ENCODE results near the gene TMEM40. TPM values are rescaled to one million over a fixed set of nuclear protein-coding genes. Genes with fewer than 3 reads are reported as not detected.

Gene TMEM40
- total and polyA plus RNA-seq, 9 of the 15 experiments (the other 6 are each of a cell fraction or from before 2014, with no cell fraction given) = 0.11 to 0.31 (median 0.14) TPM; not detected in 6

- TF ChIP-seq NCOA2 (IDR thresholded peaks at IDR 0.05; ENCODE audit: partially characterized antibody in 2 of 2) (no peak), ERF (CRISPR knock-in tag; IDR thresholded peaks at IDR 0.05) (no peak), GTF2F1 (IDR thresholded peaks at IDR 0.05; ENCODE audit: low read depth, low read length) (no peak), ZBTB17 (CRISPR knock-in tag; IDR thresholded peaks at IDR 0.05) (no peak), TOE1 (IDR thresholded peaks at IDR 0.05; ENCODE audit: borderline replicate concordance) (no peak), TOE1 (CRISPR knock-in tag; IDR thresholded peaks at IDR 0.05; ENCODE audit: borderline replicate concordance, low read depth) (no peak), ZNF445 (CRISPR knock-in tag; IDR thresholded peaks at IDR 0.05; ENCODE audit: low read depth) (no peak), RUNX1 (IDR thresholded peaks at IDR 0.05; ENCODE audit: low read depth) (no peak), GATAD2B (IDR thresholded peaks at IDR 0.05; ENCODE audit: borderline replicate concordance) (no peak; the same call in 1 of the 2 replicates), CAMTA2 (CRISPR knock-in tag; conservative IDR thresholded peaks at IDR 0.05) (no peak), MTA2 (IDR thresholded peaks at IDR 0.05; ENCODE audit: low read depth) (no peak), ZNF609 (CRISPR knock-in tag; IDR thresholded peaks at IDR 0.05; ENCODE audit: borderline replicate concordance) (no peak), TCF7 (IDR thresholded peaks at IDR 0.05; ENCODE audit: borderline replicate concordance) (no peak), MIER1 (IDR thresholded peaks at IDR 0.05; ENCODE audit: low read depth) (0 out of 2 replicates have a peak, but pooled peaks have one; percentile 30), SMARCB1 (IDR thresholded peaks at IDR 0.05; ENCODE audit: insufficient read length, low read depth) (no peak), ZNF3 (CRISPR knock-in tag; IDR thresholded peaks at IDR 0.05) (no peak), ZFP30 (CRISPR knock-in tag; IDR thresholded peaks at IDR 0.05; ENCODE audit: borderline replicate concordance) (no peak), IRF1 (CRISPR knock-in tag; IDR thresholded peaks at IDR 0.05; ENCODE audit: borderline replicate concordance) (no peak), ZBTB9 (CRISPR knock-in tag; IDR thresholded peaks at IDR 0.05) (no peak)
- TF ChIP-seq, protein P1, sequence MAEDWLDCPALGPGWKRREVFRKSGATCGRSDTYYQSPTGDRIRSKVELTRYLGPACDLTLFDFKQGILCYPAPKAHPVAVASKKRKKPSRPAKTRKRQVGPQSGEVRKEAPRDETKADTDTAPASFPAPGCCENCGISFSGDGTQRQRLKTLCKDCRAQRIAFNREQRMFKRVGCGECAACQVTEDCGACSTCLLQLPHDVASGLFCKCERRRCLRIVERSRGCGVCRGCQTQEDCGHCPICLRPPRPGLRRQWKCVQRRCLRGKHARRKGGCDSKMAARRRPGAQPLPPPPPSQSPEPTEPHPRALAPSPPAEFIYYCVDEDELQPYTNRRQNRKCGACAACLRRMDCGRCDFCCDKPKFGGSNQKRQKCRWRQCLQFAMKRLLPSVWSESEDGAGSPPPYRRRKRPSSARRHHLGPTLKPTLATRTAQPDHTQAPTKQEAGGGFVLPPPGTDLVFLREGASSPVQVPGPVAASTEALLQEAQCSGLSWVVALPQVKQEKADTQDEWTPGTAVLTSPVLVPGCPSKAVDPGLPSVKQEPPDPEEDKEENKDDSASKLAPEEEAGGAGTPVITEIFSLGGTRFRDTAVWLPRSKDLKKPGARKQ (CRISPR knock-in tag; IDR thresholded peaks at IDR 0.05) = no peak
Observed at GRCh38 chr3:12716605-12717151, 42.4 kb downstream of the TMEM40 start (continued).
